Measurements from ENCODE around the gene SYCE3.

SYCE3 gene

DNA sequence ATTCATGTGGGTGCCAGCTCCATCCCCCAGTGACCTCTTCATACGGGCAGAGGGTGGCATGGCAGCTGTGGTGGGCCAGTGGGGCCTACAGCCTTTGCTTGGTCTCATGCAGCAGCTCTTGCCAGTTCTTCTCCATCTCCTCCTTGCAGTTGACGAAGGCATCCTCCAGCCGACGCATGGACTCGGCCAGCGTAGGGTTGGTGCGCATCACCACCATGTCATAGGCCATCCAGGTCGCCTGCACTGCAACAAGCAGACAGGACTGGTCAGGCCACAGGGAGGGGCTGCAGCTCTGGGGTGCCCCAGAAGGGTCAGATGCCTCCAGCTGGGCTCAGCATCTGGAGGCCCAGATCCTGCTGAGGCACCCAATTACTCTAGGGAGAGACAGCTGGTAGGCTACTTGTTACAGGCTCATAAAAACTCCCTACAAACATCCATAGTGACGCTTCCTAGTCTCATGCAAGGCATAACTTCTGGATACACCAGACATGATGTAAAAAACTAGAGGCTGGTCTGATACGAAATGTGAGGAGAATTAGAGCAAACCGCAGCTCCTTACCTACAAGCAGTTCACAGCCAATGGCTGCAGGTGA, 11.5 kb downstream of the SYCE3 start:
- Histone ChIP-seq H3K27ac (ENCODE audit: low read length) (no peak overlapping the region), H3K27me3 (ENCODE audit: control insufficient read depth, insufficient read depth, low read length) (no peaks in the 10 kb centered on the region), H3K4me3 (ENCODE audit: low read length) (no peak overlapping the region), H3K4me1 (ENCODE audit: control insufficient read depth, insufficient read depth, low read length) (peaks cover 1% of the 10 kb centered on the region; the same call in 1 of the 2 replicates), H3K9me3 (ENCODE audit: control insufficient read depth, insufficient read depth, low read length) (no peaks in the 10 kb centered on the region), H3K36me3 (ENCODE audit: control insufficient read depth, insufficient read depth, low read length) (no peaks in the 10 kb centered on the region)
- WGBS (ENCODE audit: insufficient coverage, insufficient read length): no CpG with 5 or more reads among the region's 11 CpGs
- no peak for DNase-seq (ENCODE audit: low read depth, low spot score)

DNA sequence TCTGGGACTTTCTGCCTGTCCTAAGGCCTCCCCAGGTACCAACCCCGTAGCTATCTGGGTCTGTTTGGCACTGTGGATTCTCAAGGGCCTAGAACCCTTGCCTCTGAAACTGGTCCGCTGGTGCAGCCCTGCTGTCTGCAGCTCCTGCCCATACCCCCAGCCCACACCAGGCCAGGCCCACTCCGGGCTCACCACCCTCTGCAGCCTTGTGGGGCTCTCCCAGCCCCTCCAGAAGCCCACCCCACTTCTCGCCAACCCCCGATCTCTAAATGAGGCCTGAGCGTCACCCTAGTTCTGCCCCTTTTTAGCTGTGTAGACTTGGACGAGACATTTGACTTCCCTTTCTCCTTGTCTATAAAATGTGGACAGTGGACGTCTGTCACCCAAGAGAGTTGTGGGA, 12.3 kb downstream of the SYCE3 start:
- no peak for DNase-seq (ENCODE audit: low read depth, low spot score)
- Histone ChIP-seq H3K9me3 (ENCODE audit: control insufficient read depth, insufficient read depth, low read length) (no peaks in the 10 kb centered on the region), H3K4me3 (ENCODE audit: low read length) (no peak overlapping the region), H3K36me3 (ENCODE audit: control insufficient read depth, insufficient read depth, low read length) (no peaks in the 10 kb centered on the region), H3K27ac (ENCODE audit: low read length) (no peak overlapping the region), H3K27me3 (ENCODE audit: control insufficient read depth, insufficient read depth, low read length) (no peaks in the 10 kb centered on the region), H3K4me1 (ENCODE audit: control insufficient read depth, insufficient read depth, low read length) (peaks cover 1% of the 10 kb centered on the region; the same call in 1 of the 2 replicates)
- no CpG with 5 or more reads among the region's 8 CpGs for WGBS (ENCODE audit: insufficient coverage, insufficient read length)

DNA sequence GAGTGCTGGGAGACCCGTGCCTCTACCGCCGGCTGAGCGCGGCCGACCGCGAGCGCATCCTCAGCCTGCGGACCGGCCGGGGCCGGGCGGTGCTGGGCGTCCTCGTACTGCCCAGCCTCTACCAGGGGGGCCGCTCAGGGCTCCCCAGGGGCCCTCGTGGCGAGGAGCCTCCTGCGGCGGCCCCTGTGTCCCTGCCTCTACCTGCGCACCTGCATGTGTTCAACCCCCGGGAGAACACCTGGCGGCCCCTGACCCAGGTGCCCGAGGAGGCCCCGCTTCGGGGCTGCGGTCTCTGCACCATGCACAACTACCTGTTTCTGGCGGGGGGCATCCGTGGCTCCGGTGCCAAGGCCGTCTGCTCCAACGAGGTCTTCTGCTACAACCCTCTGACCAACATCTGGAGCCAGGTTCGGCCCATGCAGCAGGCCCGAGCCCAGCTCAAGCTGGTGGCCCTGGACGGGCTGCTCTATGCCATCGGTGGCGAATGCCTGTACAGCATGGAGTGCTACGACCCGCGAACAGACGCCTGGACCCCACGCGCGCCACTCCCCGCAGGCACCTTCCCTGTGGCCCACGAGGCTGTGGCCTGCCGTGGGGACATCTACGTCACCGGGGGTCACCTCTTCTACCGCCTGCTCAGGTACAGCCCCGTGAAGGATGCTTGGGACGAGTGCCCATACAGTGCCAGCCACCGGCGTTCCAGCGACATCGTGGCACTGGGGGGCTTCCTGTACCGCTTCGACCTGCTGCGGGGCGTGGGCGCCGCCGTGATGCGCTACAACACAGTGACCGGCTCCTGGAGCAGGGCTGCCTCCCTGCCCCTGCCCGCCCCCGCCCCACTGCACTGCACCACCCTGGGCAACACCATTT, 13.6 kb downstream of the SYCE3 start:
- Histone ChIP-seq H3K27ac (ENCODE audit: low read length) (no peak overlapping the region), H3K4me1 (ENCODE audit: control insufficient read depth, insufficient read depth, low read length) (peaks cover 1% of the 10 kb centered on the region; the same call in 1 of the 2 replicates), H3K27me3 (ENCODE audit: control insufficient read depth, insufficient read depth, low read length) (no peaks in the 10 kb centered on the region; the same call in 1 of the 2 replicates), H3K9me3 (ENCODE audit: control insufficient read depth, insufficient read depth, low read length) (no peaks in the 10 kb centered on the region), H3K4me3 (ENCODE audit: low read length) (no peak overlapping the region), H3K36me3 (ENCODE audit: control insufficient read depth, insufficient read depth, low read length) (no peaks in the 10 kb centered on the region)
- no peak for DNase-seq (ENCODE audit: low read depth, low spot score)
- no CpG with 5 or more reads among the region's 68 CpGs for WGBS (ENCODE audit: insufficient coverage, insufficient read length)

DNA sequence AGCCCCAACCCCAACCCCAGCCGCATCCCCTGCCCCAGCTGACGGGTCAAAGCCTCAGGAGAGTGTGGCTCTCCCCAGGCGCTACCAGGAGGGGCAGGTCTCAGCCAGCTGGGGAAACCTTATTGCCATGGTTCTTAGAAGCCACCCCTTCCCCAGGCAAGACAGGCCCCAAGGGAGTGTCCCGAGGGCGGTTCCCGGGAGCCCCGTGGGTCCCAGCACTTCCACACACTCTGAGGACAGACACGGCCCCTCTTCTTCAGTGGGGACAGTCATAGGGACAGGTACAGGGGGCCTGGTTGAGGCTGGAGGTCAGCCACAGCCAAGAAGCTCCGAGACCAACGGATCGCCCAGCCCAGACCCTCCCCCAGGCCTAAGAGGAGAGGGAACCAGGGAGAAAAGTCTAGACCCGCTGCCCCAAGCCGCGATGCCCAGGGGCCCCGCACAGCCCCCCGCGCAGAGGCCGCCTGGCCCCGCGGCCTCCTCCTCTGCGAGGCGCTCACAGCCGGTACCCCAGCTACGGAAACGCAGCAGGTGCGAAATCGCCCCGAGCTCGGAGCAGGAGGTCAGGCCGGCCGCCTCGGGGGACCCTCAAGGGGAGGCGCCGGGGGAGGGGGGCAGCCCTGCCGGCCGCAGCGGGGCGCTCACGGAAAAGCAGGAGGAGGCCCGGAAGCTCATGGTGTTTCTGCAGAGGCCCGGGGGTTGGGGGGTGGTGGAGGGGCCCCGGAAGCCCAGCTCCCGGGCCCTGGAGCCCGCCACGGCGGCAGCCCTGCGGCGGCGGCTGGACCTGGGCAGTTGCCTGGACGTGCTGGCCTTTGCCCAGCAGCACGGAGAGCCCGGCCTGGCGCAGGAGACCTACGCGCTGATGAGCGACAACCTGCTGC, 14.4 kb downstream of the SYCE3 start:
- no peaks in the 10 kb centered on the region for H3K9me3 ChIP-seq (ENCODE audit: control insufficient read depth, insufficient read depth, low read length)
- H3K36me3 ChIP-seq (ENCODE audit: control insufficient read depth, insufficient read depth, low read length): no peaks in the 10 kb centered on the region
- H3K4me3 ChIP-seq (ENCODE audit: low read length): no peak overlapping the region
- no peak overlapping the region for H3K27ac ChIP-seq (ENCODE audit: low read length)
- DNase-seq (ENCODE audit: low read depth, low spot score): no peak
- H3K4me1 ChIP-seq (ENCODE audit: control insufficient read depth, insufficient read depth, low read length): peaks cover 1% of the 10 kb centered on the region; the same call in 1 of the 2 replicates
- no peaks in the 10 kb centered on the region; the same call in 1 of the 2 replicates for H3K27me3 ChIP-seq (ENCODE audit: control insufficient read depth, insufficient read depth, low read length)
- no CpG with 5 or more reads among the region's 56 CpGs for WGBS (ENCODE audit: insufficient coverage, insufficient read length)

- Histone ChIP-seq H3K4me1 (ENCODE audit: control insufficient read depth, insufficient read depth, low read length) (peaks cover 1% of the 10 kb centered on the region; the same call in 1 of the 2 replicates), H3K27me3 (ENCODE audit: control insufficient read depth, insufficient read depth, low read length) (no peaks in the 10 kb centered on the region; the same call in 1 of the 2 replicates), H3K36me3 (ENCODE audit: control insufficient read depth, insufficient read depth, low read length) (no peaks in the 10 kb centered on the region), H3K4me3 (ENCODE audit: low read length) (no peak overlapping the region), H3K27ac (ENCODE audit: low read length) (no peak overlapping the region), H3K9me3 (ENCODE audit: control insufficient read depth, insufficient read depth, low read length) (no peaks in the 10 kb centered on the region)
- DNase-seq (ENCODE audit: low read depth, low spot score): no peak
- no CpG with 5 or more reads among the region's 35 CpGs for WGBS (ENCODE audit: insufficient coverage, insufficient read length)
These were observed 15.3 kb downstream of the SYCE3 start for GRCh38 chr22:50547263-50547985.

DNA sequence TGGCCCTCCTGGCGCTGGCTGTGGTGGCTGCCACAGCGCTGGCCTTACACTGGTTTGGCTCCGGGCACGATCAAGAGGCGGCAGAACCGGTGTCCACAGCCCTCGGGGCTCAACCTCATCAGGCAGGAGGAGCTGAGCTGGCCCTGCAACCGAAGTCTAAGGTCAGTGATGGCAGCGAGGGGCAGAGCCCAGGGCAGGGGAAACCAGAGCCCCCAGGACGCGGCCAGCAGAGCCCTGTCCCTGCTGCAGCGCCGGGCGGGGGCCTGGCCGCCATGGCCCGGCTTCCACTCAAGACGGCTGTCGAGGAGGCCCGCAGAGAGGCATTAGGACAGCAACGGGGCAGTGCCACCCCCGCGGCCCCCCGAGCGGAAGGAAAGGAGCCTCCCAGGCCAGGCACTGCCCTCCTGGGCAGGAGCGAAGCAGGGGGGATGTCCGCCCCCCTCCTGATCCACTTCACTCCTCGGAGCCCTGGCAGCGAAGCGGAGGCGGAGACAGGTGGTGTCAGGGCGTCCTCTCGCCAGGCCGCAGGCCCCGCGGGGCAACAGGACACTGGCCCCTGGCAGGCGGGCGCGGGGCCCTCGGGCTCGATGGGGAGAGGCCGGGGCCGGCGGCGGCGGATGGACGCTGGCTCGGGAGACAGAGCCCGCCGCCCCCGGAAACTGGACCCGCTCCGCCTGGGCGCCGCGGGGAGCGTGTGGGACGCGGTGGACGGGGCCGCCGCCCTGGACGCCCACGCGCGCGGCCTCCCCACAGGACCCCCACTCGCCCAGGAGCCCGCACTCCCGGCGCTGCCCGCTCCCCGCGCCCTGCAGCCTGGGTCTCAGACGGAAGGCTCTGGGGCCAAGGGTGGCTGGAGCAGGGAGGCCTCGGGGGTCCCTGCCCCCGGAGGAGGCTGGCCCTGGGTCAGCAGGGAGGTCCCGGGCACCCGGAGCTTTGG, 16.1 kb downstream of the SYCE3 start:
- no CpG with 5 or more reads among the region's 78 CpGs for WGBS (ENCODE audit: insufficient coverage, insufficient read length)
- Histone ChIP-seq H3K4me3 (ENCODE audit: low read length) (no peak overlapping the region), H3K27me3 (ENCODE audit: control insufficient read depth, insufficient read depth, low read length) (no peaks in the 10 kb centered on the region; the same call in 1 of the 2 replicates), H3K27ac (ENCODE audit: low read length) (no peak overlapping the region), H3K36me3 (ENCODE audit: control insufficient read depth, insufficient read depth, low read length) (no peaks in the 10 kb centered on the region), H3K4me1 (ENCODE audit: control insufficient read depth, insufficient read depth, low read length) (peaks cover 1% of the 10 kb centered on the region; the same call in 1 of the 2 replicates), H3K9me3 (ENCODE audit: control insufficient read depth, insufficient read depth, low read length) (no peaks in the 10 kb centered on the region)
- no peak for DNase-seq (ENCODE audit: low read depth, low spot score)

GRCh38 chr22:50545522-50546325, 17.0 kb downstream of the SYCE3 start, which contains the start of gene KLHDC7B:
Gene KLHDC7B, plus strand, starts transcription at chr22:50545899. Its CDS starts 345 bp downstream, at chr22:50546244.
- Histone ChIP-seq H3K36me3 (ENCODE audit: control insufficient read depth, insufficient read depth, low read length) (no peaks in the 10 kb centered on the region), H3K27me3 (ENCODE audit: control insufficient read depth, insufficient read depth, low read length) (no peaks in the 10 kb centered on the region; the same call in 1 of the 2 replicates), H3K4me3 (ENCODE audit: low read length) (no peak within 1 kb of the TSS), H3K27ac (ENCODE audit: low read length) (no peak within 1 kb of the TSS), H3K9me3 (ENCODE audit: control insufficient read depth, insufficient read depth, low read length) (no peaks in the 10 kb centered on the region), H3K4me1 (ENCODE audit: control insufficient read depth, insufficient read depth, low read length) (peaks cover 1% of the 10 kb centered on the region; the same call in 1 of the 2 replicates)
- no CpG with 5 or more reads among the region's 10 CpGs for WGBS (ENCODE audit: insufficient coverage, insufficient read length)
- DNase-seq (ENCODE audit: low read depth, low spot score): no peak

GRCh38 chr22:50544746-50545253, 17.9 kb downstream of the SYCE3 start:
- H3K36me3 ChIP-seq (ENCODE audit: control insufficient read depth, insufficient read depth, low read length): no peaks in the 10 kb centered on the region
- WGBS (ENCODE audit: insufficient coverage, insufficient read length): no CpG with 5 or more reads among the region's 5 CpGs
- H3K27me3 ChIP-seq (ENCODE audit: control insufficient read depth, insufficient read depth, low read length): no peaks in the 10 kb centered on the region; the same call in 1 of the 2 replicates
- no peak overlapping the region for H3K27ac ChIP-seq (ENCODE audit: low read length)
- no peak overlapping the region for H3K4me3 ChIP-seq (ENCODE audit: low read length)
- no peak for DNase-seq (ENCODE audit: low read depth, low spot score)
- no peaks in the 10 kb centered on the region for H3K9me3 ChIP-seq (ENCODE audit: control insufficient read depth, insufficient read depth, low read length)
- peaks cover 1% of the 10 kb centered on the region; the same call in 1 of the 2 replicates for H3K4me1 ChIP-seq (ENCODE audit: control insufficient read depth, insufficient read depth, low read length)
